Urothelium cell line (cell line): ENCODE results near the gene KLHL3.
"Not testable (repeated sequence)": the region's sequence is repeated elsewhere in the genome, so short reads cannot be mapped to it uniquely, and the experiment has no call there.

Experiments used
- DNase-seq: peaks from one replicate; pipeline ENCODE4 v3.0.0; 2011; ENCODE audit warnings: low spot score, mixed read lengths
- FAIRE-seq: peaks from 2 replicates; lab custom pipeline; 2011; peaks lifted over from hg19 to GRCh38; lab: Jason Lieb, UNC

Gene KLHL3

GRCh38 chr5:137672001-137672400 is 63.9 kb downstream of the KLHL3 start:
- DNase-seq (no peak), FAIRE-seq (no peak)

GRCh38 chr5:137669811-137670210 is 66.1 kb downstream of the KLHL3 start:
- no peak for FAIRE-seq
- DNase-seq = no peak

GRCh38 chr5:137668637-137669036 is 67.3 kb downstream of the KLHL3 start:
- FAIRE-seq = no peak
- DNase-seq = no peak

- FAIRE-seq = no peak
Measured at GRCh38 chr5:137667341-137667740, 68.5 kb downstream of the KLHL3 start.

GRCh38 chr5:137666901-137667300 is 69.0 kb downstream of the KLHL3 start:
- FAIRE-seq = no peak
- no peak for DNase-seq

More at GRCh38 chr5:137667341-137667740, 68.5 kb downstream of the KLHL3 start:
- no peak for DNase-seq

GRCh38 chr5:137666461-137666850 is 69.4 kb downstream of the KLHL3 start:
- FAIRE-seq (no peak), DNase-seq (no peak)

- no peak for DNase-seq
Measured at GRCh38 chr5:137665678-137666460, 70.0 kb downstream of the KLHL3 start.

GRCh38 chr5:137660349-137660817 is 75.5 kb downstream of the KLHL3 start:
- FAIRE-seq = no peak
- peak; percentile 56 for DNase-seq

More at GRCh38 chr5:137665678-137666460, 70.0 kb downstream of the KLHL3 start:
- no peak for FAIRE-seq

- FAIRE-seq = no peak
- DNase-seq = no peak
Measured at GRCh38 chr5:137659209-137659608, 76.7 kb downstream of the KLHL3 start.

- no peak for DNase-seq
- no peak for FAIRE-seq
Measured at GRCh38 chr5:137658324-137658723, 77.6 kb downstream of the KLHL3 start.

- no peak for FAIRE-seq
Measured at GRCh38 chr5:137657073-137657472, 78.8 kb downstream of the KLHL3 start.

GRCh38 chr5:137656558-137656957 is 79.3 kb downstream of the KLHL3 start:
- peak; percentile 23 for FAIRE-seq
- DNase-seq = no peak

More at GRCh38 chr5:137657073-137657472, 78.8 kb downstream of the KLHL3 start:
- no peak for DNase-seq

- no peak for FAIRE-seq
Measured at GRCh38 chr5:137651022-137651421, 84.9 kb downstream of the KLHL3 start.

GRCh38 chr5:137649228-137649935 is 86.5 kb downstream of the KLHL3 start:
- no peak for DNase-seq
- FAIRE-seq = no peak

More at GRCh38 chr5:137651022-137651421, 84.9 kb downstream of the KLHL3 start:
- no peak for DNase-seq

GRCh38 chr5:137648361-137648760 is 87.5 kb downstream of the KLHL3 start:
- DNase-seq (no peak), FAIRE-seq (no peak)

- no peak for FAIRE-seq
- no peak for DNase-seq
Measured at GRCh38 chr5:137647401-137647800, 88.5 kb downstream of the KLHL3 start.

- no peak for DNase-seq
- no peak for FAIRE-seq
Measured at GRCh38 chr5:137646761-137647160, 89.1 kb downstream of the KLHL3 start.

GRCh38 chr5:137643081-137643480 is 92.8 kb downstream of the KLHL3 start:
- not testable (repeated sequence) for FAIRE-seq, DNase-seq

- no peak for FAIRE-seq
- DNase-seq = no peak
Measured at GRCh38 chr5:137642091-137642490, 93.8 kb downstream of the KLHL3 start.

- DNase-seq (no peak), FAIRE-seq (no peak)
Measured at GRCh38 chr5:137641148-137641547, 94.7 kb downstream of the KLHL3 start.

GRCh38 chr5:137639645-137640044 is 96.2 kb downstream of the KLHL3 start:
- DNase-seq (no peak), FAIRE-seq (no peak)

GRCh38 chr5:137638841-137639240 is 97.0 kb downstream of the KLHL3 start:
- DNase-seq = no peak
- peak; percentile 13 for FAIRE-seq
